SIG-M5 (cell line): Measurements from ENCODE around the gene VPS18.

Experiments
- DNase-seq: peaks from one replicate; lab custom pipeline; 2025; lab: John Stamatoyannopoulos, UW

Gene VPS18

DNA sequence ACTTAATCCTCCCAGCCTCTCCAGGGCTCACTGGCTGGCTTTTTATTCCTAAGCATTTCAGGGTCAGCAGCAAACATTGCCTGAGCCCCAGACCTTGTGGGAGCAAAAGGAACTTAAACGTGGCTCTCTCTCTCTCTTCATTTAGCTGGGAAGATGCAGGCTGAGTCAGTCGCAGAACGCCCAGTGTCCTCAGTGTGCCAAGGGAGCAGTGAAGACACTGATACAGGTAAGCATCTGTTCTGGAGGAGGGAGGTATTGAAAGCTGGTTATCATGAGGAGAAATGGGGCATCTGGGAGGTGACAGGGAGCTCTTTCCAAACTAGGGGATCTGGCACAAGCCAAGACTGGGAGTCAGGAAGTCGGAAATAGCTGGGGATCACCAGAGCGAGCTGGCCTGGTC lies 24.6 kb upstream of the VPS18 start:
- no peak for DNase-seq

- no peak for DNase-seq
These were observed 23.5 kb upstream of the VPS18 start for GRCh38 chr15:40870716-40871115.

DNA sequence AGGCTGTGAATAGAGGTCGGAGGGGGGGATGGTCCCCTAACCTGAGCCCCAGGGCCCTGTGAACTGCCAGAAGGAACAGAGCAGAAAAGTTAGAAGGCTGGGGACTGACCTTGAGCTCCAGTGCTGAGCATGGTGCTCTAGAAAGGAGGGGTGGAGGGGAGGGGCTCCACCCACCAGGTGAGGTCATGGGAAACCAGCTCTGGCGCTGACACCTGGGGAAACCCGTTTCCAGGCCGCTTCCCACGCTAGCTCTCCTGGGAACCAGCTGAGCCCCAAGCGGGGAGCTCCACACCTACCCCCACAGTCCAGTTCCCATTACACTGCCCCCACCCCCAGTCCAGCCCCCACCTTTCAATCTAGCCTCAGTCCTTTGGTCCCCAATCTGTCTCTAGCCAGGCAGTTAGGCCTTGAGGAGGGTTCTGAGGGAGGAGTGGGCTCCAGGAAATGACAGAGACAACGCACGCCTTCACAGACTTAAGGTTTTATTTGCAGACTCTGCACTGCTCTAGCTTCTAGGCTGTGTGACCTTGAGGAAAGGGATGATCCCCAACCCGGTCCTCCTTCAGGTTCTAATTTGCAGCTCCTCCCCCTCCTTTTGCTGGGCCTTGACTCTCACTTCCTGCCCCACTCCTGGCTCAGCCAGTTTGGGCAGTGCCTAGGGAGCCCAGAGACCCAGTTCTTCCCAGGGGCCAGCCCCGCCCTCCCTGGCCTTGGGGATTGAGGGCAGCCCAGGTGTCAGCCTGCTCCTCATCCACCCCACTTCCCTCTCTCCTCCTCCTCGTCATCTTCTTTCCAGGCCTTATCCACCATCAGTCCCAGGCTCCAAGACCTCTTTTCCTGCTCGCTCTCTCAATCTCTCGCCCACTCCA lies 22.3 kb upstream of the VPS18 start:
- no peak for DNase-seq

DNA sequence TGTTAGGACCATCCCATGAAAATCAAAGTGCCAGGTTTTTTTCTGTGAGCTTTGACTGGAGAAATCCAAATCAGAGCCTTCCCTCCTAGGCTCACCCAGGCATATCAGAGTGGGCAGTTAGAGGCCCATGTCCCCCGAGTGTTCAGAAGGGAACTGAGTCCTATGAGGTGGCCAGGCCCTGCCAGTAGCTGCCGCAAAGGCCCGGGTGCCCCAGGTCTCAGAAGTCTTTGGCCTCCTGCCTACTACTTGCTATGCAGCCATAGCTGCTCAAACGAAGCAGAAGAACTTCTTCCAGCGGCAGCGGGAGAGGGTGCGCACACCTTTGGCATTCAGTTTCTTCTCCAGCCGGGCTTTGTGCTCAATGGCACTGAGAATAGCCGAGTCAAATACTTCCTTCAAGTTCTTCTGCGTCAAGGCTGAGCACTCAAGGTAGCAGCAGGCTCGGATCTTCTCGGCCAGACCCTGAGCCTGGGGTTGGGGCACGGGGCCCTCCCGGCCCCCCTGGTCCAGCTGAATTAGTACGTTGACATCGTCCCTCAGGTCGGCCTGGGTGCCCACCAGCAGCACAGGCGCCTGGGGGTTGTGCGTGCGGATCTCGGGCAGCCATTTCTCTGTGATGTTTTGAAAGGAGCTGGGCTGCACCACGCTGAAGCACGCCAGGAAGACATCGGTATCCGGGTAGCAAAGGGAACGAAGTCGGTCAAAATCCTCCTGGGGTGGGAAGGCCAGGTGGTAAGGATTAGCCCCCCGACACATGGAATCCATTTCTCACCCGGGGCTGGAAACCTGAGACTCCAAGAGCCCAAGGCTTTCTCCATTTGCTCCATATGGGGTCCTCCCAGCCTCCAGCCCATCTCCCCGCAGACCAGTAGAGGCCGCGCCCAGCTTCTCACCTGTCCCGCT lies 21.2 kb upstream of the VPS18 start:
- DNase-seq: no peak

DNA sequence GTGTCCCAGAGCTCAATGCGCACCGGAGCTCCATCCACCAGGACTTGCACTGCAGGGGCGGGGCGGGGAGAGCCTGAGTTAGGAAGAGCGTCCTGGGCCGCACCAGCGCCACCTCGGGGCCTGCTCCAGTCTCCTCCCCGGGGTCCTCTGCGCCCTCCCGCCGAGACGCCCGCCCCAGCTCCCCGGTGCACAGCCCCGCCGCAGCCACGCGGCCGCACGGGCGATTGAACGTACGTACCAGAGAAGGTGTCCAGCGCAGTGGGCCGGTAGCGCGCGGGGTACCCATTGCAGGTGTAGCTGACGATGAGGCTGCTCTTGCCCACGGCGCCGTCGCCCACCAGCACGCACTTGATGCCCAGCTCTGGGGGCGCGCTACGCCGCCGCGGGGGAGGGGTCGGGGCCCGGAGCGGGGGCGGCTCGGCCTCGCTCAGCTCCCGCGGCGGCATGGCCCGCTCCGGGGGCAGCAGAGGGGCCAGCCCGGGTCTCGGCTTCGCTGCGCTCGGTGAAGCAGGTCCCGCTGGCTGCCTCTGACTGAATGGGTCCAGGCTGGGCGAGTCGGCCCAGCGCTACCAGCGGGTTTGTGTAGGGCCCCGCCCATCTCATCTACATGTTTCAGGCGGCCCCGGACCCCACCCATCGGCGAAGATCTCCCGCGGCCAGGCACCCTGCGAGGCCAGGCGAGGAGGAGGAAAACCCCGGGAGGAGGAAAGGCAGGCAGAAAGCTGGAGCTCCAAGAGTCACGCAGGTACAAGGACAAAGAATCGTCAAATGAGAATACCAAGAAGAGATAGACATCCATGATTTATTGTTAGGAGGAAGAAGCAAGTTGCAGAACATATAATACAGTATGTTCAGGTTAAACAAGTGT lies 20.3 kb upstream of the VPS18 start, which contains the start of gene RHOV:
RHOV (minus strand) TSS at position 541 of the 868 bp plus-strand sequence; CDS start at position 446, 95 bp downstream.
- no peak for DNase-seq

DNA sequence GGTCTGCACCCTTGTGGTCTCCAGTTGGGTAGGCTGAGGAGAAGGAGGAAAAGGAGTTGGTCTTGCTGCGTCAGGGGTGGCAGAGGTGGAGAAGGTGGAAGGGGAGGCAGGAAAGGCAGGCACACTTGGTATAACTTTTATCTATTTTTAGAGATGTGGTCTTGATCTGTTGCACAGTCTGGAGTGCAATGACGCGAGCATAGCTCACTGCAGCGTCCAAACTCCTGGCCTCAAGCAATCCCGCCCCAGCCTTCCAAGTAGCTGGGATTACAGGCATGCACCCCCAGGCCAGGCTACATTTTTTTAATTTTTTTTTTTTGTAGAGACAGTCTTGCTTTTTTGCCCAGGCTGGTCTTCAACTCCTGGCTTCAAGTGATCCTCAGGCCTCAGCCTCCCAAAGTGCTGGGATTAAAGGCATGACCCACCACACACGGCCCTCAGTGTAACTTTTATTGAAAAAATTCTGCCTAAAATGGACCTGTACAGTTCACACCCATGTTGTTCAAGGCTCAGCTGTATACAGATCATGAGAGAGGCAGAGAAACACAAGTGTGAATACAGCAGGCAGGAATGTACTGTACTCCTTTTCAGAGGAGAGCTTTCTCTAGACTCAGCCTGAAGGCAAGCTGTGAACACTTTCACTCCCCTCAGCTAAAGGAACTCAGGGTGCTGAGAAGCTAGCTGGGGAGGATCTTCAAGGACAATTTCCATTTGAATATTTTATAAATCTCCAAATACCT lies 18.1 kb upstream of the VPS18 start:
- no peak for DNase-seq

- no peak for DNase-seq
These were observed 16.6 kb upstream of the VPS18 start for GRCh38 chr15:40877694-40878093.

- no peak for DNase-seq
These were observed 15.5 kb upstream of the VPS18 start for GRCh38 chr15:40878785-40879184.

- DNase-seq: no peak
These were observed 14.6 kb upstream of the VPS18 start for GRCh38 chr15:40879609-40880008.

GRCh38 chr15:40881351-40881750 lies 12.9 kb upstream of the VPS18 start:
- DNase-seq: no peak

DNA sequence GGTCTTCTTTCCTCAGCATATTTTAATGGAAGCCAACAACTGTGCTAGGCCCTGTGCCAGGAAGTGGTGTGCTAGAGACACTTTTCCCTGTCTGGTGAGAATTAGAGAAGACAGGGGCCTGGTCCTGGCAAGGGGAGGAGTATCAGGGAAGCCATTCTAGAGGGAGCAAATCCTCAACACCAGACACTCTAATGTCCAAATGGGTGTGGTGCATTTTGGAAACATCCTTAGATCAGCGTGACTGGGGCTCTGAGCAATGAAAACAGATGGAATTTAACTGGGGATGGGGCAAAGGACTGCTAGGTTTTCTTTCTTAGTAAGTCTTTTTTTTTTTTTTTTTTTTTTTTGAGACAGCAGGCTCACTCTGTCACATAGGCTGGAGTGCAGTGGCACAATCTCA lies 7.7 kb upstream of the VPS18 start:
- no peak for DNase-seq

DNA sequence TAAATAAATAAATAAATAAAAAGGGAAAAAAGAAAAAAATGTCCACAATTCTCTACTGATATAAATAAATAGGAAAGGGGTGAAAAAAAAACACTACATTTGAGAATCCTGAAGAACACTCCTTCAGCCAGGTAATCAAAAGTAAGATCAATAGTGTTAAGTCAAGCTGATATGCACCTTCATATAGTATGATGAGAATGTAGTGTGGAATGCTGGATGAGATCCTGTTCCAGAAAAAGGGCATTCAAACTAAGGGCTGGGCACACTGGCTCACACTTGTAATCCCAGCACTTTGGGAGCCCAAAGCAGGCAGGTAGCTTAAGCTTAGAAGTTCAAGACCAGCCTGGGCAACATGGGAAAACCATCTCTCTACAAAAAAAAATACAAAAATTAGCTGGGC lies 5.1 kb upstream of the VPS18 start:
- DNase-seq: no peak

GRCh38 chr15:40891138-40891537 lies 3.1 kb upstream of the VPS18 start:
- no peak for DNase-seq

GRCh38 chr15:40891810-40892446 lies 2.3 kb upstream of the VPS18 start:
- DNase-seq: no peak

- DNase-seq: no peak
These were observed 1.7 kb upstream of the VPS18 start for GRCh38 chr15:40892447-40893012.

DNA sequence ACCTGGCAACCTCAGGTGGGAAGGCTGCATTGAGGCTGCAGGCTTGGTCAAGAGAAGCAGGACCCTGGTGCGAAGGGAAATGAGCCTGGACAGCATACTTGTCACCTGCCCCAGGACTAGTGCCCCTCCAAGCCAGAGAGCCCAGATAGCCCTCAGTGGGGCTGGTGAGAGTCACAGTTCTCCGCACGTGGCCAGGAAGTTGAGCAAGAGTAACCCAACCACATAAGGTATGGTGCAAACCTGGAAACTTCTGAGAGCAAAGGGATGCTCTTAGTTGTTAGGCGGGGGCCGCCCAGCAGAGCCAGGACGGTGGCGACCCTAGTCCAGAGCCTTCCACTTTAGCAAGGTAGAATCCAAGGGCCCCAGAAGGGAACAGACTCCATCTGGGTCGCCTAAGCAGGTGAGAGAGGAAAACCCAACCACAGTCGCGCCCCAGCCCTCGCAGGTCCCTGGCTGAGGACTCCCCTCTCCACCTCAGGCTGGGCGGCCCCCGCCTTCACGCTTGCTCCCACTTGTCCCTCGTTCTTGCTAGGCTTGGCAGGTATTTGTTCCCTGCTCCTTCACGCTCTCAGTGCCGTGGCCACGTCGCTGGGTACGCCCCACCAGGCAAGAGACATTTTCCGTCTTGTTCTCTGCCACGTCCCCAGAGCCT lies 1.1 kb upstream of the VPS18 start:
- DNase-seq: no peak

GRCh38 chr15:40894681-40895448 lies 615 bp downstream of the VPS18 start:
- peak; percentile 35 for DNase-seq

DNA sequence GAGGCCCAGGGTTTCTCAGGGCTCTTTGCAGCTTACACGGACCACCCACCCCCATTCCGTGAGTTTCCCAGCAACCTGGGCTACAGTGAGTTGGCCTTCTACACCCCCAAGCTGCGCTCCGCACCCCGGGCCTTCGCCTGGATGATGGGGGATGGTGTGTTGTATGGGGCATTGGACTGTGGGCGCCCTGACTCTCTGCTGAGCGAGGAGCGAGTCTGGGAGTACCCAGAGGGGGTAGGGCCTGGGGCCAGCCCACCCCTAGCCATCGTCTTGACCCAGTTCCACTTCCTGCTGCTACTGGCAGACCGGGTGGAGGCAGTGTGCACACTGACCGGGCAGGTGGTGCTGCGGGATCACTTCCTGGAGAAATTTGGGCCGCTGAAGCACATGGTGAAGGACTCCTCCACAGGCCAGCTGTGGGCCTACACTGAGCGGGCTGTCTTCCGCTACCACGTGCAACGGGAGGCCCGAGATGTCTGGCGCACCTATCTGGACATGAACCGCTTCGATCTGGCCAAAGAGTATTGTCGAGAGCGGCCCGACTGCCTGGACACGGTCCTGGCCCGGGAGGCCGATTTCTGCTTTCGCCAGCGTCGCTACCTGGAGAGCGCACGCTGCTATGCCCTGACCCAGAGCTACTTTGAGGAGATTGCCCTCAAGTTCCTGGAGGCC lies 5.4 kb downstream of the VPS18 start:
- no peak for DNase-seq
